Neural progenitor cell (in vitro differentiated cells): ENCODE measurements around the gene SLC22A23.

Experiments used
- EZH2 ChIP-seq: fragments of 200-600 bp; sonication (generic); IDR thresholded peaks from 2 replicates; pipeline ENCODE4 v1.6.1; 2017; ENCODE audit warnings: antibody characterized with exemption, mild to moderate bottlenecking, moderate library complexity
- EZH2phosphoT487 ChIP-seq: fragments of 200-600 bp; sonication (generic); IDR thresholded peaks from 2 replicates; pipeline ENCODE4 v1.6.1; 2017; ENCODE audit warnings: antibody characterized with exemption
- TF ChIP-seq, protein P1 (sequence below): fragments of 200-600 bp; sonication (generic); IDR thresholded peaks from 2 replicates; pipeline ENCODE4 v1.5.1; 2017; ENCODE audit warnings: antibody characterized with exemption, mild to moderate bottlenecking

DNA sequence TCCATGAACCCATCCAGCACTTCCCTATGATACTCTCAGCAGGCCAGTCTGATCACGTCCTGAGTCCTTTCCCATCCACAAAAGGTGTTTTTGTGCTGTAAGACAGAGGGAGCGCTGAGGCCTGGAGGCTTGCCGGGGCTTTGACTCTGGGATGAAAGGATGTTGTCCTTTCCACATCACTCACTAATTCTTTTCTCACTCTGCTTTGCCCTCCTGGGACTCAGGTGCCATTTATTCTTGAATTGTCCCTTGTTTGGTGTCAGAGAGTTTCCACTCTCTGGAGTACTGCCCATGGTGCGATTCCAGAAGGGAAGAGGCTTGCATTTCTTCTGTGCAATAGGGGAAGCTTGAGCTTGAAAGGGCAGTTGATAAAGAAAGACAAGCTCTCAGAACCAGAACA, 214.1 kb downstream of the SLC22A23 start:
- TF ChIP-seq, protein P1, sequence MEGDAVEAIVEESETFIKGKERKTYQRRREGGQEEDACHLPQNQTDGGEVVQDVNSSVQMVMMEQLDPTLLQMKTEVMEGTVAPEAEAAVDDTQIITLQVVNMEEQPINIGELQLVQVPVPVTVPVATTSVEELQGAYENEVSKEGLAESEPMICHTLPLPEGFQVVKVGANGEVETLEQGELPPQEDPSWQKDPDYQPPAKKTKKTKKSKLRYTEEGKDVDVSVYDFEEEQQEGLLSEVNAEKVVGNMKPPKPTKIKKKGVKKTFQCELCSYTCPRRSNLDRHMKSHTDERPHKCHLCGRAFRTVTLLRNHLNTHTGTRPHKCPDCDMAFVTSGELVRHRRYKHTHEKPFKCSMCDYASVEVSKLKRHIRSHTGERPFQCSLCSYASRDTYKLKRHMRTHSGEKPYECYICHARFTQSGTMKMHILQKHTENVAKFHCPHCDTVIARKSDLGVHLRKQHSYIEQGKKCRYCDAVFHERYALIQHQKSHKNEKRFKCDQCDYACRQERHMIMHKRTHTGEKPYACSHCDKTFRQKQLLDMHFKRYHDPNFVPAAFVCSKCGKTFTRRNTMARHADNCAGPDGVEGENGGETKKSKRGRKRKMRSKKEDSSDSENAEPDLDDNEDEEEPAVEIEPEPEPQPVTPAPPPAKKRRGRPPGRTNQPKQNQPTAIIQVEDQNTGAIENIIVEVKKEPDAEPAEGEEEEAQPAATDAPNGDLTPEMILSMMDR: no peak
- TF ChIP-seq EZH2 (no peak), EZH2phosphoT487 (no peak)
